Uterus (tissue), 2 donors: ENCODE results near the gene VASH2.

ENCODE experiments used
- POLR2A ChIP-seq, 2 donors: fragments of 450-650 bp; IDR thresholded peaks; one replicate each; pipeline ENCODE4 v1.6.1; 2016; ENCODE audit warnings: antibody characterized with exemption in 2 of 2, mild to moderate bottlenecking in 1 of 2, moderate library complexity in 1 of 2
- TF ChIP-seq, protein P1 (sequence below), 4 experiments: fragments of 200-600 bp in 2 of 4; fragments of 450-650 bp in 2 of 4; sonication (generic) in 2 of 4; IDR thresholded peaks; one replicate each; pipeline ENCODE4 v1.5.1; 2016 to 2019; ENCODE audit warnings: antibody characterized with exemption in 4 of 4, mild to moderate bottlenecking in 2 of 4, moderate library complexity in 1 of 4

- TF ChIP-seq, protein P1, sequence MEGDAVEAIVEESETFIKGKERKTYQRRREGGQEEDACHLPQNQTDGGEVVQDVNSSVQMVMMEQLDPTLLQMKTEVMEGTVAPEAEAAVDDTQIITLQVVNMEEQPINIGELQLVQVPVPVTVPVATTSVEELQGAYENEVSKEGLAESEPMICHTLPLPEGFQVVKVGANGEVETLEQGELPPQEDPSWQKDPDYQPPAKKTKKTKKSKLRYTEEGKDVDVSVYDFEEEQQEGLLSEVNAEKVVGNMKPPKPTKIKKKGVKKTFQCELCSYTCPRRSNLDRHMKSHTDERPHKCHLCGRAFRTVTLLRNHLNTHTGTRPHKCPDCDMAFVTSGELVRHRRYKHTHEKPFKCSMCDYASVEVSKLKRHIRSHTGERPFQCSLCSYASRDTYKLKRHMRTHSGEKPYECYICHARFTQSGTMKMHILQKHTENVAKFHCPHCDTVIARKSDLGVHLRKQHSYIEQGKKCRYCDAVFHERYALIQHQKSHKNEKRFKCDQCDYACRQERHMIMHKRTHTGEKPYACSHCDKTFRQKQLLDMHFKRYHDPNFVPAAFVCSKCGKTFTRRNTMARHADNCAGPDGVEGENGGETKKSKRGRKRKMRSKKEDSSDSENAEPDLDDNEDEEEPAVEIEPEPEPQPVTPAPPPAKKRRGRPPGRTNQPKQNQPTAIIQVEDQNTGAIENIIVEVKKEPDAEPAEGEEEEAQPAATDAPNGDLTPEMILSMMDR (IDR thresholded peaks at IDR 0.05), result no peak
- no peak for TF ChIP-seq POLR2A (IDR thresholded peaks at IDR 0.05)
Measured at GRCh38 chr1:212902054-212902453, 48.3 kb upstream of the VASH2 start.
